Measurements from ENCODE around the gene TPO. TPM values are rescaled to one million over a fixed set of nuclear protein-coding genes. Genes with fewer than 3 reads are reported as not detected.

The TPO gene
- total RNA-seq, 1 experiment from 2014 or later, result not detected

GRCh38 chr2:1472350-1472749 is 59.1 kb downstream of the TPO start:
- TF ChIP-seq CTCF (conservative IDR thresholded peaks at IDR 0.05) (no peak), EZH2 (IDR thresholded peaks at IDR 0.05; ENCODE audit: low read depth) (no peak)
- Histone ChIP-seq H3K27me3 (ENCODE audit: insufficient read depth, low read depth) (peaks cover 67% of the 10 kb centered on the region), H3K9me2 (ENCODE audit: insufficient read depth) (no peaks in the 10 kb centered on the region), H3K27ac (no peak overlapping the region), H4K20me1 (ENCODE audit: insufficient read depth) (no peaks in the 10 kb centered on the region; the same call in 1 of the 2 replicates), H3K79me2 (ENCODE audit: low read depth) (no peaks in the 10 kb centered on the region), H3K36me3 (ENCODE audit: low read depth) (no peaks in the 10 kb centered on the region), H3K4me1 (replicated peaks; ENCODE audit: insufficient read depth) (no peaks in the 10 kb centered on the region), H2AFZ (no peak overlapping the region), H3K4me3 (no peak overlapping the region), H3K9me3 (ENCODE audit: insufficient read depth, low read depth) (no peaks in the 10 kb centered on the region), H3K4me2 (no peak overlapping the region), H3F3A (ENCODE audit: insufficient read depth, low read depth) (no peaks in the 10 kb centered on the region)
- BruUV-seq (replicated peaks), result no TSS peak
- DNase-seq, result no peak
- ChIA-PET CTCF (no interaction called here), POLR2A (ENCODE audit: unreplicated experiment) (no interaction called here)
- intact Hi-C loops (cut with micrococcal nuclease; ENCODE audit: unreplicated experiment), result no loop called here

GRCh38 chr2:1476617-1477195 is 63.4 kb downstream of the TPO start:
- Histone ChIP-seq H3K36me3 (ENCODE audit: low read depth) (no peaks in the 10 kb centered on the region), H3K4me2 (no peak overlapping the region), H3F3A (ENCODE audit: insufficient read depth, low read depth) (no peaks in the 10 kb centered on the region), H4K20me1 (ENCODE audit: insufficient read depth) (no peaks in the 10 kb centered on the region; the same call in 1 of the 2 replicates), H3K4me1 (replicated peaks; ENCODE audit: insufficient read depth) (no peaks in the 10 kb centered on the region), H3K4me3 (no peak overlapping the region), H3K9me2 (ENCODE audit: insufficient read depth) (no peaks in the 10 kb centered on the region), H3K27ac (no peak overlapping the region), H3K79me2 (ENCODE audit: low read depth) (no peaks in the 10 kb centered on the region), H3K27me3 (ENCODE audit: insufficient read depth, low read depth) (peaks cover 88% of the 10 kb centered on the region), H2AFZ (no peak overlapping the region), H3K9me3 (ENCODE audit: insufficient read depth, low read depth) (no peaks in the 10 kb centered on the region)
- POLR2A ChIA-PET (ENCODE audit: unreplicated experiment), result no interaction called here
- DNase-seq, result no peak
- intact Hi-C loops (cut with micrococcal nuclease; ENCODE audit: unreplicated experiment), result no loop called here
- TF ChIP-seq CTCF (conservative IDR thresholded peaks at IDR 0.05) (no peak), EZH2 (IDR thresholded peaks at IDR 0.05; ENCODE audit: low read depth) (no peak)
- BruUV-seq (replicated peaks), result no TSS peak
- CTCF ChIA-PET, result no interaction called here

- no peak for TF ChIP-seq CTCF (conservative IDR thresholded peaks at IDR 0.05)
- no peak for TF ChIP-seq EZH2 (IDR thresholded peaks at IDR 0.05; ENCODE audit: low read depth)
- no TSS peak for BruUV-seq (replicated peaks)
- DNase-seq, result no peak
- Histone ChIP-seq H3K4me1 (replicated peaks; ENCODE audit: insufficient read depth) (no peaks in the 10 kb centered on the region), H3K27me3 (ENCODE audit: insufficient read depth, low read depth) (peaks cover 87% of the 10 kb centered on the region), H3K79me2 (ENCODE audit: low read depth) (no peaks in the 10 kb centered on the region), H3K9me2 (ENCODE audit: insufficient read depth) (no peaks in the 10 kb centered on the region), H3K36me3 (ENCODE audit: low read depth) (no peaks in the 10 kb centered on the region), H3K4me3 (no peak overlapping the region), H3K4me2 (no peak overlapping the region), H4K20me1 (ENCODE audit: insufficient read depth) (no peaks in the 10 kb centered on the region; the same call in 1 of the 2 replicates), H2AFZ (no peak overlapping the region), H3K27ac (no peak overlapping the region), H3K9me3 (ENCODE audit: insufficient read depth, low read depth) (no peaks in the 10 kb centered on the region), H3F3A (ENCODE audit: insufficient read depth, low read depth) (no peaks in the 10 kb centered on the region)
- ChIA-PET POLR2A (ENCODE audit: unreplicated experiment) (no interaction called here), CTCF (no interaction called here)
- intact Hi-C loops (cut with micrococcal nuclease; ENCODE audit: unreplicated experiment), result no loop called here
These were observed 64.2 kb downstream of the TPO start for GRCh38 chr2:1477196-1478040.
